GM21529 (cell line): ENCODE results near the gene CIBAR2.

Experiments used
- ATAC-seq: cut with Tn5 transposase; IDR thresholded peaks from one replicate; pipeline ENCODE4 v1.9.1; 2021; ENCODE audit not compliant: unreplicated experiment

Gene CIBAR2

DNA sequence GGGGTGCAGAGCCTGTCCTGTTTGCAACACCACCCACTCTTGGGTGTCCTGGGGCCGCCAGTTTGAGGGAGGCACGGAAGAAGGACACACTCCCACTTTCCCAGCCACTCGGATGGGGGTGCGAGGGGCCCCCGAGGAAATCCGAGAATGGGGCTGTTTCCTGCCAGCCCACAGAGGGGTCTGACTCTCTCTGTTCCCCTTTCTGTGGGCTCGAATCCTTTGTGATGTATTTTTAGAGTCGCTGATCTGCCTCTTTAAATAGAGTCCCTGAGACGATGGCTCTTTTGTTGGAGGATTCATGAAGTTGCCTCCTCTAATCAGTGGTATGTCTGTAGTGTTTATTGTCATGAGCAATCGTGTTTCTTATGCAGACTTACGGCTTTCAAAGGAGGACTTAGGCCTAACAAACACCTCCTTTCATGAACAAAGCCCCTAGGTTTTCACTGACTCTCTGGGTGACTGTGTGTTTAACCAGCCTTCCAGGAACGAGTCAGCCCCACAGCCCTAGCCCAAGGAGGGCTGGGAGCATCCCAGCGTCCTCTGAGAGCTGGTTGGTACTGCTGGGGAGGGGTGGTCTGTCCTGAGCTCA lies 29.1 kb downstream of the CIBAR2 start:
- ATAC-seq: no peak

DNA sequence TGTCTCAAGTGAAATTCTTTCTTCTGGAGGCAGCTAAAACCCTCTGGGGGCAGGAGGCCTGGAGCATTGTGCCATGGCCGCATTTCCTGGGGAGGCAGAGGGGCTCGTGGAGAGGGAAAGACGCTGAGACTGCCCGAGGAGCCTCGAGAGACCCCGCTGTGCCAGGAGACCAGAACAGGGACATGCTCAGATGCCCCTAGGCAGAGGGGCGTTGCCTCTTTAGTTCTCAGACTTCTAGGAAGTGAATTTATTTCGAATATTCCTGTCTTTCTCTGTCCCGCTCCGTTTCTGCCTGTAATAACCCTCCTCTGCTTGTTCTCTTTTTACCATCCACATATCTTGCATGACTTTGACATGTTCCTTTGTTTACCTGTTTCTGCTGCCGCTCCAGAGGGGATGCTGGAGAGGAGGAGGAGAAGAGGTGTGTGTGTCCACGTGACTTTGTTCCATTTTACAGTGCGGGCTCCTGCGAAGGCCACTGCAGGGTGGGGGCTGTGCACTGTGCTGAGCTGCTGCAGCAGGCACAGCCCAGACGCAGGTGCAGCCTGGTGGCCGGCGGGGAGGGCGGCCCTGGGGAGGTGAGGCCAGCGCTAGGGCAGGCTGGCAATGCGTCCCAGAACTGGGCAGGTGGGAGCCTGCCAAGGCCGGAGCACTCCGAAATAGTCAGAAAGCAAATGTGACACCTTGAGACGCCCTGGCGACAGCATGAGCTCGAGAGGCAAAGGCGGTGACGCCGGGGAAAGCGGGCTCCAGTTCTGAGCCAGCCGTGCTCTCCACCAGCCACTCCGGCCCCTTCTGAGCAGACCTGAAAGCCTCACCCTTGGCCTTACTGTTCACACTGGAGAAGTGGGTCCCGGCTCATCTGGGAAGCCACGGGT lies 29.9 kb downstream of the CIBAR2 start:
- ATAC-seq: no peak

DNA sequence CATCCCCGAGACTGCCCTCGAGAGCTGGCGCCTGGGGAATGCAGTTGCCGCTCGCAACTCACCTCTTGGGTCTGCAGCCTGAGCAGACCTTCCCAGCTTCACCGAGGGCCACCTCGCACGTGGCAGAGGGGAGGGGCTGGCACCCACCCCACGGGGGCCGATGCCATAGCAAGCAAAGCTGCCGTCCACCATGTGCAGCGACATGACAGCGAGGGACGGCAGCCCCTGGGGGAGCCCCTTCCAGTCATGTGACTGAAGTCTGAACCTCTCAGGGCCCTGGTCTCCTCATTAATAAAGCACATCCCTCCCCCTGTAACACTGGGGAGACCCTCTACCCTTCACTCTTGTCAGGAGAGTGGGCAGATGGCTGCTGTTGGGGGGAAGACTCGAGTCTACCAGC lies 30.5 kb downstream of the CIBAR2 start:
- ATAC-seq: no peak

DNA sequence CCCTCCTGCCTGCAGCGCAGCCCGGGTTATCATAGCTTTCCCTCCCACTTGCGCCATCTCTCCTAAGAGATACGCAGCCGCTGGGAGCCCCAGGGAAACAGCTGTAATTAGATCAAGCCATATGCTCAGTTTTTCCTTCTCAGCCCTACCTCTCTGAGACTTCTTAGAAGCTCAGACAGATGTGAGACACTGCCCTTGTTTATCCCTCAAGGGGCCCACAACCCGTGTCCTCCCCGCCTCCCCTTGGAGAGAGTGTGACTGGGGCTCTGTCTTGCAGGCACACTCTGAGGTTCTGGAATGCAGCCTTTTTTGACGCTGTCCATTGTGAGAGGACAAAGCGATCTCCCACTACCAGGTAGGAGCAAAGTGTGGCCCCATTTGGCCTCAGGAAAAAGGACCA lies 31.2 kb downstream of the CIBAR2 start:
- ATAC-seq: no peak

DNA sequence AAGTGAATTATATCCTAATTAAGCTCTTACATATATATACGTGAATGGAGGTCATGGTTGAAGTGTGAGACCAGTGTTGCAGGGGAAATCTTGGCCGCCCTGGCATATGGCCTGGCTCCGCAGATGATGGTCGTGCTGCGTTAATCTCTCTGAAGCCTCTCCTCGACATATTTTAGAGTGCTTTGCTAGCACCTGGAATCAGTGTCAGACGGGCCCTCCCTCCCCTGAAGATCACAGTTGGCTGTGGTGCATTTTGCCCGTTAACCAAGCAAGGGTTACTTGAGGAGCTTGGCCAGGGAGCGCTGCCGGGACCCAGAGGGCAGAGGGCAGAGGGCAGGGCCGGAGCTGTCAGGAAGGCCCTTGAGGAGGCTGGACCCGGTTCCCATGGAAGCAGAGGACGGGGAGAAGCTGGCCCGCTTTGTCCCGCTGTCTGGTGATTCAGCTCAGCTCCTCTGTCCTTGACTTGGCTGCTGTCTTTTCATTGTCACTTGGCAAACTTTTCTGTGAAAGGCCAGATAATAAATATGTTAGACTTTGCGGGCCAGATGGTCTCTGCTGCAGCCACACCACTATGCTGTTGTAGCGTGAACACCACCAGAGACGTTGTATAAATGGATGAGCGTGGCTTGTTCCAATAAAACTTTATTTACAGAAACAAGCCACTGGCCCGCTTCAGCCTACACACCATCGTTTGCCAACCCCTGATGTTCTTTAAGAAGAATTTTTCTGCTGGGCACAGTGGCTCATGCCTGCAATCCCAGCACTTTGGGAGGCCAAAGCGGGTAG lies 32.3 kb downstream of the CIBAR2 start:
- ATAC-seq: no peak

DNA sequence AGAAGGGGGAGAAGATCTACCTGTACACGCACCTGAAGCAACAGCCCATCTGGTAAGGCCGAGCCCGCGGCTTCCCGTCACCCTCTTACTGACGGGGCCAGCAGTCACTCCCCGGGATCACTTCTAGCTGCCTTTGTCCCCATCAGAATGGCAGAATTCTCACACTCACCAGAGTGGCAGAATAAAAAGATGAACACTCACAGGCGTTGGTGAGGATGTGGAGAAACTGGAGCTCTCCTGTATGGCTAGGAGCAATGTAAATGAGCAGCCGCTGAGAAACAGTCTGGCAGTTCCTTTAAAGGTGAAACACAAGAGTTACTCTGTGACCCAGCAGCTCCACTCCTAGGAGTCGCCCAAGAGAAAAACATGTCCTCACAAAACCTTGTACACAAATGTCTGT lies 33.3 kb downstream of the CIBAR2 start:
- ATAC-seq: no peak

DNA sequence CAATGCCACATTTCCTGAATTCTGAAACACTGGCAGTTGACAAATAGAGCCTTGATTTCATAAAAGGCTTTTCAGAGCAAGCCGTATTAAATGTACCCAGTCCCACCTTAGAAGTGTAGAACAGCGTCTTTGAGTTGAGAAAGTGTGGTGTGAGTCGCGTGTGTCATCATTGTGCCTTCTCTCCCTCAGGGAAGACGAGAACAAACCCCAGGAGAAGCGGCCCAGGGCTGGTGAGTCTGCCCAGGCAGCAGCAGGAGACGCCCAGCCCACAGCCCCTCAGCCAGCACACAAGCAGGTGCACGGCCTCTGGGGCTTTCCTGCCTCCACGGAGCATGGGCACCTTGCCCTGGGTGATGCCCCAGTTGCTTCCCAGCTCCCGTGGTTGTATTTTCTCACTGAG lies 34.0 kb downstream of the CIBAR2 start:
- ATAC-seq: no peak

DNA sequence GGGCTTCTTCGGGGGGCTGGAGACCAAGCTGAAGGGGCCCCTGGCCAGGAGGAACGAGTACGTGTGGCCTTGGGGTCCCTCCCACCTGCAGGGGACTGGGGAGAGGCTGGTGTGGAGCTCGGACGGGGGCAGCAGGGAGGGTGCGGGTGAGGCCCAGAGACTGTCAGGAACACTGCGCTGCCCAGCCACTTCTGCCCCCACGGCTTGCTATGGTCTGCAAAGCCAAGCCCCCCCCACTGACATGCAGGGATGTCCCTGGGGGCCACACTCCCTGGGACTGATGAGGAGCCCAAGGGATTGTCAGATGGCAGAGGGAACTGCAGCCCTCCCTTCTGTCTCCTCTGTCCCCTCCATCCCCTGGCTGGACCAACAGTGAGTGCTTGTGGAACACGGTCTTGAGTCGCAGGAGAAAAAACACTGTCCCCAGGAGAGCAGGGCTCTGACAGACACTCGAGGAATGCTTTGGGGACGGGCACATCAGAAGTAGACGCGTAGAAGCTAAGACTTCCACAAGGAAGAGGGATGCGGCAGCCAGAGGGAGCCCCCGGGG lies 34.6 kb downstream of the CIBAR2 start:
- ATAC-seq: no peak

DNA sequence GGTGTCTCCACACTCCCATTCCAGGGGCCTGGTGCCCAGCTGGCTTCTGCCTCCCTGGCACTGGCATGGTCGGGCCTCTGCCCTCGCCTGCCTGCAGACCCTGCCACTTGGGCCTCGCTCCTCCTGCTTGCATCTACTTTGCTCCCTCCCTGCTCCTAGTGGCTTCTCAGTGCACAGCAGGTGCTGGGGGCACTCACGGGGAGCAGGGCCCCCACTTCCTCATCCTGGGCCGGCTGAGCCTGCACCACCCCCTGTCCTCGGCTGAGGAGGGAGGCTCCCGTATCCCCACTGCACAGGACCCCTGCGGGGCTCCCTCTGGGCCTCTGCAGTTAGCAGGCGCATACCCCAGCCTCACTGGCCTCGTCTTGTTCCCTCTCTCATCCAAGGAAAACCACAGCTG lies 35.2 kb downstream of the CIBAR2 start:
- no peak for ATAC-seq

DNA sequence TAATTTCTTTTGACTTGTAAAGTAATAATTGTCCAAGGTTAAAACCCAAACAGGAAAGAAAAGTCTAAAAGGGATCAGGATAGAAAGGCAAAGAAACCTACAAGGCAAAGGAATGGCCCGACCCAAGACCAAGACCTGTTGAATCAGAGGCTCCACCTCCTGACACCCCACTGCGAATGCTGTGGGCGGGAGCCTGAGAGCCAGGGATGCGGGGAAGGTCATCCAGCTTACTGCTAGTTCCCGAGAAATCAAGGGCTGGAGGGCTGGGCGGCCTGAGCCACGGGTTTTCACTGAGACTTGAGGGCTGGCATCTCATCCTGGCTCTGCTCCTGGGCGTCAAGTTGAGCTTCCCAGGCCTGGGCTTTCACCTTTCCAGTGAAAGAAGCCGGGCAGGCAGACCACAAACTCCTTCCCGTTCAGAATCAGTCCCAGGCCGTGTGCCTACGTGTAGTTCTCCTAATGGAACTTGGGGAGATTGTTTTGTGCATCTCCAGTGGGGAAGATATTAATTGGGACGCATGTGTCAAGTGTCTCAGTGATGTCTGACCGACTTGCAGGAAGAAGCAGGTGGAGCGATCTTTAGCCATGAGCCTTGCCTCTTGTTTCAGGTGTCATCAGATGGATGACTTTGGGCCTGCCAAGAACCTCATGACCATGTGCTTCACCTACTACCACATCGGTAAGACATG lies 36.9 kb downstream of the CIBAR2 start:
- ATAC-seq: no peak

DNA sequence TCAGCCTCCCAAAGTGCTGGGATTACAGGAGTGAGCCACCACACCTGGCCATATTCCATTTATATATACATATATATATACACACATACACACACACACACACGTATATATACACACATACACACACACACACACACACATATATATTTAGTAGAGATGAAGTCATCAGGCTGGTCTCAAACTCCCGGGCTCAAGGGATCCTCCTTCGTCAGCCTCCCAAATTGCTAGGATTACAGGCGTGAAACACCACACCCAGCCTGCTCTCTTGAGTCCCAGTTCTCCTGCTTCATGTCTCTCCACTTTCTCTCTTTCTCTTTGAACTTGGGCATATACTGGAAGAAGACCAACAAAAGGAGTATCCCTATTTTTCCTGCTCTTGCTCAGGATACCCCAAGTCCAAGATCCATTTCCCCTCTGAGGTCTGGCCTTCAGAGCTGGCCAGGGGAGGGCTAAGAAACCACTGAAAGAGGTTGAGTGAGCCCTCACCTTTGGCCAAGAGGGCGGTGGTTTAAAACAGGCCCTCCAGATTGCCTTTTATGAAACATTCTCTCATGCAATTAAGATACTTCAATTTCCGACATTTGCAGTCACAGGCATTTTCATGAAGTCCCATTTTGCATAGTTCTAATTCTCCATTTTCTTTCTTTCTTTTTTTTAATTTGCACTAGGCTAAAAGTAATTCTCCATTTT lies 37.9 kb downstream of the CIBAR2 start:
- no peak for ATAC-seq

DNA sequence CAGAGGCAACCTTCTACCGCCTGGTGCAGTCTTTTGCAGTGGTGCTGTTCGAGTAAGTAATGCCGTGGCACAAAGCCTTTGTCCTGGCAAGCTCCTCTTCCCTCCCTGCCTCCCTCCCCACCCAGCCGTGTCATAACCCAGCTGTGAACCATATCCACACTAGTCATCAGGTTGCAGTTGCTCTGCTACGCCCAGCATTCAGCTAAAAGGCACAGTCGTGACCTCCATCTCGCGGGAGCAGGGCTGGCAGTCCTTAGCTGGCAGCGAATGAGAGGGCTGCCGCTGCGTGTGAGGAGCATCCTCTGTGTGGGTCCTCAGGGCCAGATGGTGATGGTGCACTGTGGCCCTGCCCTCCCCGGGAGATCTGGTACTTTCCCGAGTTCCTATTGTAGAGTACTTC lies 39.3 kb downstream of the CIBAR2 start:
- no peak for ATAC-seq

DNA sequence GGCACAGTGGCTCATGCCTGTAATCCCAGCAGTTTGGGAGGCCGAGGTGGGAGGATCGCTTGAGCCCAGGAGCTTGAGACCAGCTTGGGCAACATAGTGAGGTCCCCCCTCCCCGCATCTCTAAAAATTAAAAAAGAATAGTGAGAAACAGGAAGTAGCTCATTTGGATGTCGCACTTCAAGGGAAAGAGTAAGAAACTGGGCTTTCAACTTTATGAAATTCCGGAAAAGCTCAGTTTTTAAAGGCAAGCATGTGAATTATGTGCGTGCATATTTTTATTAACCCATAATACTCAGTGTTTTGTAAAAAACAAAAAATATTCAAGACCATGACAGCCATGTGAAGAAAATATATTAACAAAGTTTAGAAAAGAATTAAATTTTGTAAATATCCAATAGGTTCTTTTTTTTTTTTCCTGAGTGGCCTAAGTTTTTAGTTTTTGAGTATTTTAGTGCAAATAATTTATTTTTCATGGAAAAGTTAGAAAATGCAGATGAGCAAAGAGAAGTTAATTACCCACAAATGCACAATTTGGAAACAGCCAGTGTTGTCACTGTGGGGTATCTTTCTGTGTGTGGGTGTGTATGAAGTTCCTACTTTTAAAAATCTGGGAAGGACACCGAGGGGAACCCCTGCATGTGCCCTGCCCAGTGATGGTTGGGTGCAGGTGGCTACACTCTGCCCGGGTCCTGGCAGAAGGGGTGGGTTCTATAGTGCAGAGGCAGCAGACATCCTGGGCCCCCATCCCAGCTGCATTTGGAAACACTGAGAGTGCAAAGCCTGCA lies 40.0 kb downstream of the CIBAR2 start:
- ATAC-seq: no peak

DNA sequence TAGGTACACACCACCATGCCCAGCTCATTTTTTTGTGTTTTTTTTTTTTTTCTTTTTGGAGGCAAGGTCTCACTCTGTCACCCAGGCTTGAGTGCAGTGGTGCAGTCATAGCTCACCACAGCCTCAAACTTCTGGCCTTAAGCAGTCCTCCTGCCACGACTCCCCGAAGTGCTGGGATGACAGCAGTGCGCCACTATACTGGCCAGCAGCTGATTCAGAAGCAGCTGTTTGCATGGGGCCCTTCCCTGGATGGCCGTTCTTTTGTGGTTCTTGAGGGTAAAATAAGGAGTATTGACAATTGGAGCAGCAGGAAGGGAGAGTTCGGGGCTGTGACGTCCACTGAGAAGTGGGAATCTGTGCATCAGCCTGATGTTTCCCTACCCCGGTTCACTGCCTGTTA lies 43.1 kb downstream of the CIBAR2 start:
- no peak for ATAC-seq

DNA sequence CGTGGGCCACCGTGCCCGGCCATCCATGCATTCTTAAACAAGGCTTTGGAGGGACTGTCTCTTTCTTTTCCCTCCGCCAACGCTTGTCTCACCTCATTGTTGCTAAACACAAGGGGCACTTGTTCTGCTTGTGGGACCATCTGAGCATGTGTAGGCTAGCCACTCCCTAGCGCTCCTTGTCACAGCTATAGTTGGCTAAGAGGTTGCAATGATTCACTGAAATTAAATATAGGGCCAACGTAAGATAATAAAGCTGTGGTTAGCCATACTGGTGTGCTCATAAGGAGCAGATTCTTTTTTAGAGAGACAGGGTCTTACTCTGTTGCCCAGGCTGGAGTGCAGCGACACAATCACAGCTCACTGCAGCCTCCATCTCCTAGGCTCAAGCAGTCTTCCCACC lies 43.5 kb downstream of the CIBAR2 start:
- ATAC-seq: no peak

DNA sequence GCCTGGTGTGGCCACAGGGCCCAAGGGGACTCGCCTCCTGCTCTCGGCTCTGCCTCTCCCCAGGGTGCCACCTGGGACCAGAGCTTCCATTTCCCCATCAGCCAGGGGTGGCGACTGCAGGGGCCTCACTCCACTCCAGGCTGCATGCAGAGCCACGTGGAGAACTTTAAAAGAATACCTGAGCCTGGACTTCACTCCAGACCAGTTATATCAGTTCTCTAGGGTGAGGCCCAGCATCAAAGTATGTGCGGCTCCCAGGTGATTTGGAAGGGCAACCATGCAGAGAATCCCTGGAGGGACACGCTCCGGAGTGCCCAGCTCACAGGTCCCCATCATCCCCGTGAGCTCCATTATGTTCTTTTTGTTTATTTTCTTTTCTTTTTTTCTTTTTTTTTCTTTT lies 44.8 kb downstream of the CIBAR2 start:
- ATAC-seq: no peak

DNA sequence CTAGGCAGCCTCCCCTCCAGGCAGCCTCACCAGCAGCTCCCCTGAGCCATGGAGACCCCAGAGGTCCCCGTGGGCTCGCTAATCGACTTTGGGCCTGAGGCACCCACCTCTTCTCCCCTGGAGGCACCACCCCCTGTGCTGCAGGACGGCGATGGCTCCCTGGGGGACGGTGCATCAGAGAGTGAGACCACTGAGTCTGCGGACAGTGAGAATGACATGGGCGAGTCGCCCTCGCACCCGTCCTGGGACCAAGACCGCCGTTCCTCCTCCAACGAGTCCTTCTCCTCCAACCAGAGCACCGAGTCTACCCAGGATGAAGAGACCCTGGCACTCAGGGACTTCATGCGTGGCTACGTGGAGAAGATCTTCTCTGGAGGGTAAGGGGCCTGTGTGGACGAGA lies 45.2 kb downstream of the CIBAR2 start:
- ATAC-seq: no peak

DNA sequence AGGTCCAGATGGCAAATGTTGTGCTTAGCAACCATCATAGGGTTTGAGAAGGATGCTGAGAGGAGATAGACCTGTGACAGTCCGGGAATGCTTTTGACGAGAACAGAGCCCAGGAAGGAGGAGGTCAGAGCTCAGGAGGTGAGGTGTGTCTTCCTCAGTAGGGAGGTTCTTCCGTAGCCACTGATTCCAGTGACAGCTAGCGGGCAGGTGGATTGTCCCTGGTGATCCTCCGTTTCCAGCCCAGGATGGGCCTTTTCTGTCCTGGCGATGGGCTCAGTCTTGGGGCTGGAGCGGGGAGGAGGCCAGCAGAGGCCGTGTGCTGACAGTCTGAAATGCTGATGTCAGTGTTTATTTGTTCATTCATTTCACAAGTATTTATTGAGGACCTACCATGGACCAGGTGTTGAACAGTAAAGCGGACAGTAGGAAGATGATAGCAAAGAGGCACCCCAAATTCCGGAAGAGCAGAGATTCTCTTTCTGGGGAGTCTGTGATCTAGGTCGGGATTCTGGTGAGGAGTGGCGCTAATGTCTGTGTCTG lies 45.9 kb downstream of the CIBAR2 start:
- ATAC-seq: no peak

DNA sequence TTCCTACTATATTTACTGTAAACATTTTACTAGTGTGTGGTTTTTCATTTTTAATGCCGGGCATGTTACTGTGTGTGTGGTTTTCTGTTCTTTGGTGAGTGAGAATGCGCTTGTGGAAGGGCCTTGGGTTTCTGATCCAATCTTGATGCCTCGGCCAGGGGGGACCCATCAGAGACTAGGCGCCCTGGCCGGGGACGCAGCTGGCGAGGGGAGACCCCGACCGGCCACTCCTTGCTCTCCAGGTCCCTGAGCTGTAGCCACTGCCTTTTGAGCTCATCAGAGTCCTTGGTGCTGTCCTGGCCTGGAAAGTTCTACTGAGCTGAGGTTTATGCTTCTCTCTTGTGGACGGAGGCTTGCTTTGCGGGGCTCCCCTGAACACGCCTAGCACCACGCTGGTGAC lies 47.2 kb downstream of the CIBAR2 start:
- no peak for ATAC-seq
